Hematopoietic multipotent progenitor cell (in vitro differentiated cells): ENCODE measurements around the gene SETD7. TPM values are rescaled to one million over a fixed set of nuclear protein-coding genes. Genes with fewer than 3 reads are reported as not detected.
A peak's percentile ranks its signal among the peaks of the same experiment; 100 is the strongest.

ENCODE experiments used
- DNase-seq, 3 donors: peaks; one replicate each; pipeline ENCODE4 v3.0.0-alpha.2; 2011 to 2015; ENCODE audit warnings: low read depth in 2 of 3, low spot score in 2 of 3
- total RNA-seq: library from RNA; depleted of rRNA; stranded (reverse); fragments of >200 nt; gene quantifications from one replicate; pipeline ENCODE4 v1.2.3, GENCODE V29; 2012

Gene SETD7
- 8.1 TPM for total RNA-seq

DNA sequence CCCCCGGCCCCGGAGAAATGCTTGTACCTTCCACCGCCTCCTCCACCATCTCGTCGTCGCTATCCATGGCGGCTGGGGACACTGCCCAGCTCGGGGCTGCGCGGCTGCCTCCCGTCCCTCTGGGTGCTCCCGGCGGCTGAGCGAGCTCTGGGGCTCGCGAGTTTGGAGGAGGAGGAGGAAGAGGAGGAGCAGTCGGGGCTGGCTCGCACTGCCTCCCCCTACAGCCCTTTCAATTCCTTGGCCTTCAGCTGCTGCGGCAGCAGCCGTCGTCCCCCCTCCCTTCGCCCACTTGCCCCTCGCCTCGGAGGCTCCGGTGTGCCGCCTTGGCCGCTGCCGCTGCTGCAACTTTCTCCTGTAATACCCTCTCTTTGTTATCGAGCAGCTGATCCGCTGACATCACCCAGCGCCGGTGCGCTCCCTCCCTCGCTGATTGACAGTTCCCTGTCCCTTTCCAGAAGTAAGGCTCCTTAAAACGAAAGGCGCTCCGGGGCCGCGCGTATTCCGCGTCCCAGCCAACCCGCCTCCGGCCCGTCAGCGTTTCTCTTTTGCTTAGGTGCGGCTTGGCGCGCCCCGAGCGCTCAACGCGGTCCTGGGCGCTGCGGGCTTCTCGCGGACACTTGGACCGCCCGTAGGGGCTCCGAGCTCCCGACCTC lies at the start of gene SETD7:
TSS of gene SETD7 (minus strand) at position 149 of the 653 bp plus-strand sequence. CDS start at position 67, 82 bp downstream.
- peak; percentile 41 to 80 (median 67) for DNase-seq

DNA sequence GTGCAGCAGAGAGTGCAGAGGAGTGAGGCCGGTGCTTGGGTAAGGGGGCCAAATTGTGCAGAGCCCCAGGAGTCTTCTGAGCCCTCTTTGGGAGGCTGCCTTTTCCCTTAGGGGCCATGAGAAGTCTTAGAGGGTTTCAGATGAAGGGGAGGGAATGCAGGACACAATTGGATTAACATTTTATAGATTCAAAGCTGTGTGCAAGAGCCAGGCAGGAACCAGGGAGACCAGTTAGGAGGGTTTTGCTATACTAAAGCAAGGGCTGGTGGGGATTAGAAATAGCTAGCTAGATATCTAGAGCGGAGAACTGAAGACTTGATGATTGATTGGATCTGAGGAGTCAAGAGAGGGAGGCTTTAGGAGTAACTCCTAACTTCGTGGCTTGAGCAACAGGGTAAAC lies 49.5 kb upstream of the SETD7 start:
- DNase-seq = no peak

DNA sequence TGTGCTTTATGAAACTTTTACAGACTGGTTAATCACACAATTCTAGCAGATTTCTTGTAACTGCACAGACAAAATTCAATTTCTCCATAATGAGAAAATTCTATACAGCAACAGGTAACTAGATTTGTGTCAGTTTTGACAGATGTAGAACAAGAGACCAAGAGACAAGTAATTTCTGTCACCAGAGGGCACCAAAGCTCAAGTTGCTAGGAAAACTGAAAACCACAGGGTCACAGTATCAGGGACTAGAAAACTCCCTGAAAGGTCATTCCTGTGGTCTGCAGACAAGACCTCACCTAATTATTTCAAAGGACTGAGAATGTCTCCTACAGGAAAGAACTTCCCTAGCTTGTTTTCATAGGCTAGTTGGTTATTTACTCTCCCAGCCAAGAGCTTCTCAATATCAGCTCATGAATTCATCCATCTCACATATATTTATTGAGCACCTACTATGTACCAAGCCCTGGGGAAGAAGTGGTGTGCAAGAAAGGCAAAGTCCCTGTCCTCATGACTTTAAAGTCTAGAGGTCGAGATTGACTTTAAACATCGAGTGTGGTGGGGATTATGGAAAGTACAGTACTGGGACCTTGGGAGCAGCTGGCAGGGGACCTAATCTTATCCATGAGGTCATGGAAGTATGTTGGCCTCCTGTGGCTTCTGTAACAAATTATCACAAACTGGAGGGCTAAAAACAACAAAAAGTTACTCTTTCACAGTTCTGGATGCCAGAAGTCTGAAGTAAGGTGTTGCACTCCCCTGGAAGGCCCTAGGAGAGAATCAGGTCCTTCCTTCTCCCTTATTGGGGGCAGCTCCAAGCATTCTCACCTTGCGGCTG lies 47.8 kb upstream of the SETD7 start:
- DNase-seq = peak; percentile 4 to 74 (median 57)

DNA sequence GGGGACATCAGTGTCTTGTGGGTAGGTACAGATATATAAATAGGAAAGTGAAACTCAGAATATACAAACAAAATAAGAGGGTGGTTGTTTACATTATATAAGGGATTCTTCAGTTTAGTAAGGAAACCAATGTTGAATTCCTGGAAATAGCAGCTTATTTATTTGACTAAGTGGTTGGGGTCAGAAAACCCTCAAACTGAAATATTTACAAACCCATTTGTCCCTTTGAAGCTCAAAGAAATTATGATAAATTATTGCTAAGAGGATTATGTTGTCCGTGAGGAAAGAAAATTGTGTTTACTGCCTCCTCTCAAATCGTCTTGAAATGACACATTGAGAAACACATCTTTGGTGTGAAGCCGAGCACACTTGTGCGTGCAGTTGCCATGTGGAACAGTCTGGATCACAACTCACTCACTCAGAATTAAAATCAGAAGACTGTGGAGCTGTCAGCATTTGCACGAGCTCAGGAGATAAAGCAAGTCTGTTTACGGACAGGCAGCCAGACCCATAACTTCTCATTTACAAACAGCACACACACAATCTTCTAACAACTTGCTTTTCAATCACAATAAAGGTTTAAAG lies 46.8 kb upstream of the SETD7 start:
- no peak for DNase-seq

DNA sequence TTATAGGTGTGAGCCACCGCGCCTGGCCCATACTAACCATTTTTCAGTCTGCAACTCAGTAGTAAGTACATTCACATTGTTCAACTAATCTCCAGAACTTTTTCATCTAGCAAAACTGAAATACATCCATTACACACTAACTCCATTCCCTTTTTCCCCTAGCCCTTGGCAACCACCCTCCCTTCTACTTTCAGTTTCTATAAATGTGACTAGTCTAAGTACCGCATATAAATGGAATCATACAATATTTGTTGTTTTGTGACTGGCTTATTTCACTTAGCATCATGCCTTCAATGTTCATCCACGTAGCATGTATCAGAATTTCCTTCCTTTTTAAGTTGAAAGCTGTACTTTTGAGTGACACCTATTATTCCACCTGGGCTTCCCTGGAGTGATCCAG lies 44.6 kb upstream of the SETD7 start:
- no peak for DNase-seq

DNA sequence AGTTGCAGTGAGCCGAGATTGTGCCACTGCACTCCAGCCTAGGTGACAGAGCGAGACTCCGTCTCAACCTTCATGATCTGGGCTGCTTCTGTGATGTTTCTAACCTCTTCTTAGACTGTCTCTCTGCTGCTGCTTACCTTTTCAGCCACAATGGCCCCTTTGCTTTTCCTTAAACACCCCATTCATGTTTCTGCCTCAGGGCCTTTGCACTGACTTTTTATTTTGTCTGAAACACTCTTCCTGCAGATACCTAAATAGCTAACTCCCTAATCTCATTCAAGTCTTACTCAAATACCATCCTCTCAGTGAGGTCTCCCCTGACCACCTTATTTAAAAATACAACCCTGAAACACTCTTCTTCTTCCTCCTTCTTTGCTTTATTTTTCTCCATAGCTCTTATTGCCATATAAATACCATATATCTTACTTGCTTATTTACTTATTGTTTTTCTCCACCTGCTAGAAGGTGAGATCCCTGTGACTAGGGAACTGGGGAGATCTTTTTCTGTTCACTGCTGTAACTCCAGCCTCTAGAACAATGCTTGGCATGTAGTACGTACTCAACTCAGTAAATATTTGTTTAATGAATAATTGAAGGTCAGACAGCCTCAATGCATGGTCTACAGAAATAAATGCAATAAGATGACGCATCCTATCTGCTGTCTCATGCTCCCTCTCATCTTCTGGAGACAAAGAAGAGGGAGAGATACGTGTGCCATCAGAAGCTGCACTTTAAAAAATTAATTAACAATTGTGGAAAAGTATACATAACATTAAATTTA lies 43.8 kb upstream of the SETD7 start:
- DNase-seq = no peak

DNA sequence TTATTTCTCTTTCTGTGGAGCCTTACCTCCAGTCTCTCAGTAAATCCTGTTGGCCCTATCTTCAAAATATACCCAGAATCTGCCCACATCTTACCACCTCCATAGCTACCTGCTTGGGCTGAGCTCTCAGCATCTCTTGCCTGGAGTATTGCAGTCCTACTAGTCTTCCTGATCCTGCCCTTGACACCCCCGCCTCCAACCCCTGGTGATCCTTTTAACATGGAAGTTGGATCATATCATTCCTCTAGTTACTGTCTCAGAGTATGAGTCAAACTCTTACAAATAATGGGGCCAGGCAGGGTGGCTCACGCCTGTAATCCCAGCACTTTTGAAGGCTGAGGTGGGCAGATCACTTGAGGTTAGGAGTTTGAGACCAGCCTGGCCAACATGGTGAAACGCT lies 43.1 kb upstream of the SETD7 start:
- DNase-seq = no peak

DNA sequence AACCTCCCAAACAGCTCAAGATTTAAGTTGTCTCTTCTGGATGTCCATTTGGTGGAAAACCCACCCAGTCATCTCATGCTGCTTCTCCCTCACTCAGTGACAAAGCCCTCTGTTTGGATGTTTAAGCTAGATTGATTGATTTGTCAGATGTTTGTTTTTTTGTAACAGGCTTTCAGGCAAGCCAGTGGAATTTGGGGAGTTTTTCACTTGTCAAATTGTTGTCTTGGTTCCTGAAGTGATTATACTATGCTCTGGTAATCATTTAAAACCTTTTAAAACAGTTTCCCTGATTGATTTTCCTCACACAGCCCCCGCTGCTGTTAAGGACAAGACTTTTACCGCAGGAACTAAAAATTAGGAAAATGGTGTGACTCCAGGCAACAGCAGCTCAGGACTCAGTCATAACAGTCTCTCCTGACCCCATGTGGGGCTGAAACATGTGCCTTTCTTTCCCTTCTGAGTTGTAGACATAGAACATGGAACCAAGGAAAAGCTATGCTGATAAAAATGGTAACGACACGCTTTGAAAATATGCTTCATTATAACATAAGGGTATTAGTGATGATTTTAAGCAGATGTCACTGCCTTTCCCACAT lies 40.8 kb upstream of the SETD7 start:
- no peak for DNase-seq

DNA sequence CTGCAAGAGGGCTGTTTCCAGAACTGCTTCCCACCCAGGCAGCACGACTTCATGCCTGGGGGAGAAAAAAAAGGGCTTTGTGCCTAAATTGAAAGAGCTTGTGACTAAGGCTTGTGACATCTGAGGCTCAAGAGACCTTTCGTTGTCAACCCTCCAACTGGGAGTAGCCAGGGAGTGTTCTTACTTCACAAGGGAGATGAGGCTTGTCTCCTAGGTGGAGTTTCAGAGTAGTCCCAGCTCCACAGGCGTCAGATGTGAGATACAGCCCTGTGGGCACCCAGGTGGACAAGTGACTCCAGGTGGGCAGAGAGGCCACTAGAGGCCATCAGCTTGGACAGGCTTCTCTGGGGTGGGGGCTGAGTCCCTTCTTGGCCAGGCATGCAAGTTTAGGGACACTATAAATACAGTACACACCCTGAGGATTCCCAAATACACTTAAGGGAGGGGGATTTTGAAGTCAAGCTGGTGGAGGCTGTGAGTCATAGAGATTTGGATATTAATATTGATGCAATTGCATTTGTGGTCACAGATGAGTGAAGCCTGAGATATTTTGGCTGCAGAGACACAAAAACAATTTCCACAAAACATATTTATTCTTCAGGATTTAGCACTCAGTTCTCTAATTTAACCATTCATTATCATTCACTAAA lies 40.1 kb upstream of the SETD7 start:
- no peak for DNase-seq

DNA sequence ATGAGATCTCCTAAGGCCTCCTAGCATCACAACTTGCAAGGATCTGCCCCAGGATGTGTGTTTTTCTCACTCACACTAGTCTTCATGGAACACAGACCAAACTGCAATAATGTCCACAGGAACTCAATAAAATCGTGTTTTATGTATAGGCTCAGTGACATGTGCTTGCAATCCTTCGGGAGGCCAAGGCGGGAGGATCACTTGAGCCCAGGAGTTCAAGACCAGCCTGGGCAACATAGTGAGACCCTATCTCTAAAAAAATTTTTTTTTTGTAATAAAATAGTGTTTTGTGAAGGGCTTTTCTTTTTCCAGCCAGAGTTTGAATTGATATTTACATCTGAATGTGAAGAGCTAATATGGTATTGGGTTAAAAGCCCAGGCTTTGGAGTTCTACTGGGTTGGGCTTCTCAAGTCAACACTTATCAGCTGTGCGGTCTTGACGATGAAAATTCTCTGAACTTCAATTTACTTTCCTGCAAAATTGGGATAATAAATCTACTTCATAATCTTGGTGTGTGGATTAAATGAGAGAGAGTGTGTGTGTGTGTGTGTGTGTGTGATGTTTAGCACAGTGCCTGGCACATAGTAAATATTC lies 38.7 kb upstream of the SETD7 start:
- no peak for DNase-seq

DNA sequence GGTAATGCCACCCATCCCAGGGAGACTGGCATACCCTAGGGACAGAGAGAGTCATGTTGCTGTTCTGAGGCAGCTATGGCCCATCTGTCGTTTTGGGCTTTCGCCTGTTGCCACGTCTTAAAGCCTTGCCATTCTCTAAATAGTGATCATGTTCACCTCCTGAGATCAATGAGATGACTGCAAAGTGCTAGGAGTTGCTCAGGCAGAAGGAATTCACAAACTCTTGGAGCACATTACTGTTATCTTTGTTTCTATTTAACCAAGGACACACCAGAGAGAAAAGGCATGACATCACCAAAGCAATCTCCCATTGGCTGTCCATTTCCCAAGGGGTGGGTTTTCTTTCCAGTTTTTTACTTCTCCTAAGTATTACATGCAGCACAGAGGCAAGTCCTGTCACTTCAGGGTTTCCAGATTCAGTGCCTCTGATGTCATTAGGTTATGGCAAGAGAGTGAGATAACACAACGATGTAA lies 37.1 kb upstream of the SETD7 start:
- DNase-seq = no peak

DNA sequence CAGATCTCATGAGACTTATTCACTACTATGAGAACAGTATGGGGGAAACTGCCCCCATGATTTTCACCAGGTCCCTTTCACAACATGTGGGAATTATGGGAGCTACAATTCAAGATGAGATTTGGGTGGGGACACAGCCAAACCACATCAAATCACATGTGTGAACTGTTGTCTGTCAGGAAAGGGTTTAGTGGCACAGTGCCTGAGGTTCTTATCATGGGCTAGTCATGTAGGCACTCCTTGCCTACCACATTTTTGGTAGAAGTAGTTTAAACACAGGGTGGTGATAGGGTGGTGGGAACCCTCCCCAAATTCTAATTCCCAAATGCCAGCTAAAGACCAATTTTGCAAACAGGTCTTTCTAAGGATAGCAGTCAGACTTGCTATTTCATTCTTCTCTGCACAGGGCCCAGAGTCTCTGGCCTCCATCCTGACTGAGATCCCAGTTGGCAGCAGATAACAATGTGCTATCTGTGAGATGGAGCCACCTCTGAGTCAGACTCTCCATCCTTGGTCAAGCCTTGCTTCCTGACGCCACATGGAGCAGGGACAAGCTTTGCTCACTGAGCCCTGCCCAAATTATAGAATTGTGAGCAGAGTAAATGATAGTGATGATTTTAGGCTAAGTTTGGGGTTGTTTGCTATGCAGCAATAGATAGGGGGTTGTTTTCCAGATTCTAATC lies 33.5 kb upstream of the SETD7 start:
- no peak for DNase-seq

DNA sequence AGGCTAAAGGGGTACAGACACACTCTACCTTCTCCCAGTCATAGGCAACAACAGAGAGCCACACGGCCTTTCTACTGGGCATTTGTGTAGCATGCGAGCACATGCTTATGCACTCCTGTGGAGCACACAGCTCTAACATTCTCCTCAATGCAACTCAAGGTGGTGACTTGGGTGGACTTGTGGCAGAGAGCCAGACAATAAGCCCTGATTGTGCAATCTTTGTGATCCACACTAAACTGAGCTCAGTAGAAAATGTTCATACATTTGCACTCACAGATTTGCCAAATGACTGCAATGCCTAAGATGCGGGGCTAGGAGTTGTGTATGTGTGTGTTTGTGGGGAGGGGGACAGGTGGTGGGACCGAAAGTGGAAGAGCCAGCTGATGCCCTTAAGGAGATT lies 31.4 kb upstream of the SETD7 start:
- no peak for DNase-seq

DNA sequence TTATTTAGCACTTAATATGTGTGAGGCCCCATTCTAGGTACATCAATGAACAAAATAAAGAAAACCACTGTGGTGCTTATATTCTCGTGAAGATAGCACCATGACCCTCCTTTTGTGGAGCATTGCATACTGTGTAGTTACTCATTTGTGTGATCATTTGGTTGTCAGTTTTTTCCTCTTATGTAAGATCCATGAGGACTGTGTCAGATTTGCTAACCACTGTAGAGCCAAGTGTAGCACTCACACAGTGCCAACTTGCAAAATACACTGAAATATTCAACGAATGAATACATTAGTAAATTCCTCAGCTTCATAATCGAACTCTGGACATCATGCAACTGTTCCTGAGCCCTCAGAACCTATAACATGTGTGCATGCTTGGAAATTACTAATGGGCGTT lies 29.5 kb upstream of the SETD7 start:
- DNase-seq = no peak

DNA sequence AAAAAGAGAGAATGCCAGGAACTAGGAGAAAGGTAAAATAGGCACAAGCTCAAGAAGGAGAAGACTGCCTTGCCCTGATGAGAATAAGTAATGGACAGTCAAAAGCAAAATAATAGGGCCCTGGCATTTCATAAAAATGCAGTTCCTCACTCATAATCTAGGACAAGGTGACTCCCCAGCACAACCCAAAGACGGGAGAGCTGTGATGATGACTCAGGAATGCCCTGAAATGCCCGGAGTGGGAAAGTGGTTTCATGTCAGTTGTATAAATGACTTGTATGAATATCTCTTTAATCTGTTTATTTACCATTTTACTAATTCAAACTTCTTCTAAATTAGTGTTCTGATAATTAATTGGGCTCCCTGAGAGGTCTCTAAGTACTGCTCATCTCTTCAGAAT lies 28.8 kb upstream of the SETD7 start:
- DNase-seq = no peak

DNA sequence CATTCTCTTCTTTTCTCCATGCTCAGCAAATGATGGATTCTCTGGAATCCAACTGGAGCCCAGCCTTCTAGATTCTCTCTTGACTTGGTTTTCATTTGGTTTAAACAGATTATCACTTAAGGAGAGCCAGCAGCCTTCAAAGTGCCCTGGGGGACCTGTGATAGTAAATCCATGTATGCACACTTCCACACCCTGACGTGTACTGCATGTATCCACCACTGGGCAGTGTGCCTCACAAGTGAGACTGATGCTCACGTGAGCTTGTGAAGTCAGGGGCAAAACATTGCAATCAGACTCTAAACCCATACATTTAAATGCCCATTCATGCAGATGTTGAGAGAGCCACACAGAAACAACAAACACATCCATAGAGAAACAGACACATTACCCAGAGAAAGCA lies 28.0 kb upstream of the SETD7 start:
- no peak for DNase-seq

DNA sequence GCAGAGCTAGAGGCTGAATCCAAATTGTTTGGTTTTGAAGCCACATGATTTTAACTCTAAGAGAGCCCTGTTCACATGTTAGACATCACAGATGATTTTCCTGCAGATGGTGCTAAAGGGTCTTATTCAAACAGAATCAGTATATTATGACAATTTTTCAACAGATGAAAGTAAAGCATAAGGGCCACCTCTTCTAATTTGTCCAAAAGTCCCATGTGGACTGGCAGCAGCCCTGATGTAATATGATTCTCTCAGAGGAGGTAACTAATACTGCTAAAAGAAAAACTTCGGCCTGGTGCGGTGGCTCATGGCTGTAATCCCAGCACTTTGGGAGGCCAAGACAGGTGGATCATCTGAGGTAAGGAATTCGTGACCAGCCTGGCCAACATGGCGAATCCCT lies 26.0 kb upstream of the SETD7 start:
- DNase-seq = peak in 1 of 3 donors; percentile 22

DNA sequence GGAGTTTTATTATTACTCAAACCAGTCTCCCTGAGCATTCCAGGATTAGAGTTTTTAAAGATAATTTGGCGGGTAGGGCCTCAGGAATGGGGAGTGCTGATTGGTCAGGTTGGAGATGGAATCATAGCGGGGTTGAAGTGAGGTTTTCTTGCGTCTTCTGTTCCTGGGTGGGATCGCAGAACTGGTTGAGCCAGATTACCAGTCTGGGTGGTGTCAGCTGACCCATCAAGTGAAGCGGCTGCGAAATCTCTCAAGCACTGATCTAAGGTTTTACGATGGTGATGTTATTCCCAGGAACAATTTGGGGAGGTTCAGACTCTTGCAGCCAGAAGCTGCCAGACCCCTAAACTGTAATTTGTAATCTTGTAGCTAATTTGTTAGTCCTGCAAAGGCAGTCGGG lies 25.1 kb upstream of the SETD7 start:
- no peak for DNase-seq

DNA sequence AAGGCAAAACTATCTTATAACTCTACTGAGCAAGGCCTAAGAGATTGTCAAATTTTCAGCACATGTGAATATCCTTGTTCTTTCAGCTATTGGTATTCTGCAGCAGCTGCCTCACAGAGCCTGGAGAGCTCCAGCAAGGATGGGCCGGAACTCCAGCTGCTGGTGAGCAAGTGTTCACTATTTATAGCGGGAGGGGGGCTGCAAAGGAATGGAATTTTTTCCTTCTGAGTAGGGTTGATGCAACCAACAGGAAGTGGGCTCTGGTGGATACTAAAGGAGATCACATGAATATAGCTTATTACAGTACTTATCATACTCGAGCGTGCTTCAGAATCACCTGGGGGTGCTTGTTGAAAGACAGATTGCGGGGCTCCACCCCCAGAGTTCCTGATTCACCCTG lies 20.2 kb upstream of the SETD7 start:
- no peak for DNase-seq
